K562 (cell line): ENCODE measurements around the gene ERICH6. TPM values are rescaled to one million over a fixed set of nuclear protein-coding genes. Genes with fewer than 3 reads are reported as not detected.

Experiments
- AFF1 ChIP-seq, 2 experiments: fragments of 450-650 bp; IDR thresholded peaks; 2 replicates each; pipeline ENCODE4 v1.6.1; 2018; ENCODE audit warnings: mild to moderate bottlenecking in 2 of 2, low read depth in 1 of 2; ENCODE audit not compliant: partially characterized antibody in 2 of 2
- BDP1 ChIP-seq: IDR thresholded peaks from 3 replicates; pipeline ENCODE4 v1.6.1; 2011; ENCODE audit not compliant: insufficient read length, insufficient read depth
- BRF2 ChIP-seq: IDR thresholded peaks from 3 replicates; pipeline ENCODE4 v1.6.1; 2011; ENCODE audit warnings: borderline replicate concordance, mild to moderate bottlenecking; ENCODE audit not compliant: insufficient read length, insufficient read depth
- CBX8 ChIP-seq: fragments of 200-600 bp; sonication (generic); IDR thresholded peaks from 2 replicates; pipeline ENCODE4 v1.6.1; 2012; ENCODE audit warnings: borderline replicate concordance, mixed run types, low read depth, mild to moderate bottlenecking, moderate library complexity, mixed read lengths, low read length, control low read depth, inconsistent platforms; ENCODE audit not compliant: poor library complexity, severe bottlenecking; ENCODE audit errors: extremely low read depth
- EWSR1 ChIP-seq: fragments of 450-650 bp; IDR thresholded peaks from 2 replicates; pipeline ENCODE4 v1.6.1; 2018; ENCODE audit warnings: borderline replicate concordance, mild to moderate bottlenecking, low read depth, moderate library complexity; ENCODE audit not compliant: partially characterized antibody
- FOXA3 ChIP-seq, 2 experiments: fragments of 450-650 bp in 1 of 2; sonication (generic) in 1 of 2; formaldehyde crosslinking; IDR thresholded peaks in 1 of 2; conservative IDR thresholded peaks in 1 of 2; 2 replicates each; pipeline versions ENCODE4 v1.4.0 to v1.8.0; 2020 to 2022; ENCODE audit warnings: mild to moderate bottlenecking in 2 of 2, missing genetic modification reagents in 1 of 2
- LCOR ChIP-seq: sonication (generic); formaldehyde crosslinking; IDR thresholded peaks from 2 replicates; pipeline ENCODE4 v1.8.0; 2022; ENCODE audit warnings: mild to moderate bottlenecking, missing genetic modification reagents
- MAX ChIP-seq: sonication (generic); formaldehyde crosslinking; IDR thresholded peaks from 2 replicates; pipeline ENCODE4 v1.9.0; 2022; ENCODE audit warnings: mild to moderate bottlenecking, missing genetic modification reagents
- PTTG1 ChIP-seq: fragments of 450-650 bp; IDR thresholded peaks from 2 replicates; pipeline ENCODE4 v1.6.1; 2016; ENCODE audit warnings: low read depth, mild to moderate bottlenecking, missing genetic modification characterization, missing compliant biosample characterization
- RBM14 ChIP-seq: fragments of 200-400 bp; formaldehyde crosslinking; IDR thresholded peaks from 2 replicates; pipeline ENCODE4 v1.6.1; 2018; ENCODE audit warnings: low read depth, mild to moderate bottlenecking, low read length, moderate library complexity, borderline replicate concordance; ENCODE audit not compliant: insufficient read depth
- RNF2 ChIP-seq: sonication (generic); IDR thresholded peaks from 2 replicates; pipeline ENCODE4 v1.6.1; 2016
- SUPT5H ChIP-seq: fragments of 450-650 bp; IDR thresholded peaks from 2 replicates; pipeline ENCODE4 v1.6.1; 2016
- TBL1XR1 ChIP-seq, 2 experiments: IDR thresholded peaks; 2 replicates each; pipeline ENCODE4 v1.6.1; 2012; ENCODE audit warnings: improper control_type of control experiment in 2 of 2, low read length in 2 of 2, mild to moderate bottlenecking in 1 of 2
- ZNF143 ChIP-seq: sonication (generic); formaldehyde crosslinking; IDR thresholded peaks from 2 replicates; pipeline ENCODE4 v1.9.0; 2022; ENCODE audit warnings: mild to moderate bottlenecking, missing genetic modification reagents
- ZNF175 ChIP-seq: fragments of 200-800 bp; sonication (Bioruptor generic); IDR thresholded peaks from 2 replicates; pipeline ENCODE4 v1.6.1; 2016; ENCODE audit warnings: low read depth, mild to moderate bottlenecking, missing genetic modification characterization, missing compliant biosample characterization
- ZNF280B ChIP-seq: fragments of 250-450 bp; sonication (Bioruptor Pico); IDR thresholded peaks from 2 replicates; pipeline ENCODE4 v1.5.1; 2021; ENCODE audit warnings: mild to moderate bottlenecking
- ZNF668 ChIP-seq: fragments of 250-450 bp; sonication (Bioruptor Pico); IDR thresholded peaks from 2 replicates; pipeline ENCODE4 v1.8.0; 2022; ENCODE audit warnings: mild to moderate bottlenecking, inconsistent platforms
- ZNF707 ChIP-seq: fragments of 250-450 bp; sonication (Bioruptor Pico); conservative IDR thresholded peaks from 2 replicates; pipeline ENCODE4 v1.8.0; 2022; ENCODE audit warnings: inconsistent platforms, mild to moderate bottlenecking, moderate library complexity
- ZNF717 ChIP-seq: fragments of 250-450 bp; sonication (Bioruptor Pico); IDR thresholded peaks from 2 replicates; pipeline ENCODE4 v1.5.0; 2021
- polyA plus RNA-seq, 8 experiments: library from polyadenylated mRNA; depleted of rRNA in 4 of 8; stranded (reverse) in 5 of 8; unstranded in 3 of 8; fragments of >200 nt; fragmentation: Nextera tagmentation in 2 of 8; fragmentation: Illumina TruSeq in 1 of 8; extraction: Ambion mirVana in 2 of 8; extraction: Trizol in 1 of 8; gene quantifications; 2 replicates each; pipeline versions ENCODE4 v1.2.1 to v1.2.3, GENCODE V29; 2011 to 2014; ENCODE audit warnings: inconsistent platforms in 1 of 8, missing spikeins in 1 of 8
- total RNA-seq, 7 experiments: library from RNA; depleted of rRNA in 6 of 7; stranded (reverse); fragments of >200 nt in 6 of 7; fragmentation: Illumina TruSeq in 2 of 7; extraction: Trizol in 2 of 7; gene quantifications; 2 replicates each; pipeline versions ENCODE4 v1.2.1 to v1.2.3, GENCODE V29; 2011 to 2021; ENCODE audit warnings: low replicate concordance in 1 of 7

Gene ERICH6
- total and polyA plus RNA-seq, 9 of the 15 experiments (the other 6 are each of a cell fraction or from before 2014, with no cell fraction given) = not detected

- TF ChIP-seq ZNF280B (CRISPR knock-in tag) (no peak), TBL1XR1 (IDR thresholded peaks at IDR 0.05; ENCODE audit: low read length in 2 of 2) (peak in 1 of 2 experiments; percentile 76; a peak in 2 of 4 replicates), FOXA3 (CRISPR knock-in tag; conservative IDR thresholded peaks at IDR 0.05 in 1 of 2, IDR thresholded peaks at IDR 0.05 in 1 of 2) (no peak), BRF2 (no peak), MAX (CRISPR knock-in tag) (no peak), LCOR (0 out of 2 replicates have a peak, but pooled peaks have one; percentile 44), PTTG1 (tag) (no peak), ZNF175 (CRISPR knock-in tag) (no peak), ZNF707 (CRISPR knock-in tag) (no peak), AFF1 (IDR thresholded peaks at IDR 0.05; ENCODE audit: low read depth in 1 of 2, partially characterized antibody in 2 of 2) (peak; percentile 49 to 72), EWSR1 (no peak), ZNF668 (CRISPR knock-in tag) (no peak), RBM14 (no peak), RNF2 (peak; percentile 60; the same call in 1 of the 2 replicates), ZNF143 (no peak), BDP1 (no peak), SUPT5H (no peak), ZNF717 (CRISPR knock-in tag) (no peak), CBX8 (no peak)
Observed at GRCh38 chr3:150729682-150730360, 26.1 kb upstream of the ERICH6 start (continued).
